ENCODE measurements around the gene ZP2.
"Not testable (repeated sequence)": the region's sequence is repeated elsewhere in the genome, so short reads cannot be mapped to it uniquely, and the experiment has no call there.

The ZP2 gene

GRCh38 chr16:21211486-21211885 is at the start of gene ZP2:
ZP2 (minus strand) TSS chr16:21211574; CDS start chr16:21211547, 27 bp downstream.
- no peak for DNase-seq

- DNase-seq, result no peak
These were observed 45.9 kb upstream of the ZP2 start for GRCh38 chr16:21257284-21257683.

- no peak for DNase-seq
These were observed 45.3 kb upstream of the ZP2 start for GRCh38 chr16:21256636-21257035.

- DNase-seq, result no peak
These were observed 42.1 kb upstream of the ZP2 start for GRCh38 chr16:21253470-21253869.

DNA sequence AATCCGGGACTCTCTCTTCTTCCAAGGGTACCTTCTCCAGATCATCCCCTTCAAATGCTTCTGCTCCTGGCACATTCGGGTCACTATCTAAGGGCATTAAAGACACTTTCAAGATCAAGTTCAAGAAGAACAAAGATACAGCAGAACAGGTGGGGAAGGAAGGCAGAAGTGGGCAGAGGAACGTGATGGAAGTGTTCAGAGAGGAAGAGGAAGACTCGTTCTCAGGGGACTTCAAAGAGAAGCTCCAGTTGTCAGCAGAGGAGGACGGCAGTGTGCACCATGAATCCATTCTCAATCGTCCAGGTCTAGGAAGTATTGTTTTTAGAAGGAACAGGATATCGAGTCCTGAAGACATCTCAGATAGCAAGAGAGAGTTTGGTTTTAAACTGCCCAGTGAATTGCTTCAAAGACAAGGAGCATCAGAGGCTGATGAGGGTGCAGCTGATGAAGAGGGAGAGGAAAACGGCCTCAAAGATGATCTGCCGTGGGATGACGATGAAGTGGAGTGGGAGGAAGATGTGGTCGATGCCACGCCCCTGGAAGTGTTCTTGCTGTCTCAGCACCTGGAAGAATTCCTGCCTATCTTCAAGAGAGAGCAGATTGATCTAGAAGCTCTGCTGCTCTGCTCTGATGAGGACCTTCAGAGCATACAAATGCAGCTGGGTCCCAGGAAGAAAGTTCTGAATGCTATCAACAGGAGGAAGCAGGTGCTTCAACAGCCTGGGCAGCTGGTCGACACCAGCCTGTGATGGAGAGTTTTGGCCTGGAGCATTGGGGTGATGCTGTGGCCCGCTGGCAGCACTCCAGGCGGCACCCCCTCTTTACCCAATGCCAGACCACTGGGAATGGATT is 38.9 kb upstream of the ZP2 start:
- DNase-seq, result no peak

DNA sequence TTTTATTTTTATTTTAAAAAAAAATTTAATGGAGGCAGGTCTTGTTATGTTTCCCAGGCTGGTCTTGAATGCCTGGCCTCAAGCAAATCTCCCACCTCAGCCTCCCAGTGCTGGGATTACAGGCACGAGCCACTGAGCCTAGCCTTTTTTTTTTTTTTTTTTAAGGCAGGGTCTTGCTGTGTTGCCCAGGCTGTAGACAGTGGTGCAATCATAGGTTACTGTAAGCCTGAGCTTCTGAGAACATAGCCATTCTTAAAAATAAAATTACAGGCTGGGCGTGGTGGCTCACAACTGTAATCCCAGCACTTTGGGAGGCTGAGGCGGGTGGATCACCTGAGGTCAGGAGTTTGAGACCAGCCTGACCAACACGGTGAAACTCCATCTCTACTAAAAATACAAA is 36.8 kb upstream of the ZP2 start:
- not testable (repeated sequence) for DNase-seq

- no peak for DNase-seq
These were observed 33.3 kb upstream of the ZP2 start for GRCh38 chr16:21244518-21245215.

DNA sequence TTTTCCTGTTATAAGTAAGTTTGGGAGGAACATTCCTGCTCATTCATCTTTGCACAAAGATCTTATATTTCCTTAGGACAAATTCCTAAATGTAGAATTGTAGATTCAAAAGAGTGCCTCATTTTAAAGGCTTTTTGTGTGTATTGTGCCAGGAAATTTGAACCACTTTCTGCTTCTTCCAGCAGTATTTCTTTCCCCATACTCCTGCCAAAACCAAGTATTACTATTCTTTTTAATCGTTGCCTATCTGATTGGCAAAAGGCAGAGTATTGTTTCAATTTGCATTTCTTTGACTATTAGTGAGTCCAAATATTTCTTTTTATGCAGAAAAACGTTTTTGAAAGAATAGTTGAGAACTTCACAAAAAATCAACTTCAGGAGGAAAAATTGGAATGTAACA is 31.4 kb upstream of the ZP2 start:
- DNase-seq, result no peak

DNA sequence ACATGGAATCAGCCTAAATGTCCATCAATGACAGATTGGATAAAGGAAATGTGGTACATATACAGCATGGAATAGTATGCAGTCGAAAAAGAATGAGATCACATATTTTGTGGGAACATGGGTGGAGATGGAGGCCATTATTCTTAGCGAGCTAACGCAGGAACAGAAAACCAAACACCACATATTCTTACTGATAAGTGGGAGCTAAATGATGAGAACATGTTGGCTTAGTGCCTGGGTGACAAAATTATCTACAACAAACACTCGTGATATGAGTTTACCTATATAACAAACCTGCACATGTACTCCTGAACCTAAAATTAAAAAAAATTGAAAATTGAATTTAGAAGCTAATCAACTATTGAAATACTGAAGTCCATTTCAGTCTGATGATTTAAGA is 28.3 kb upstream of the ZP2 start:
- peak; percentile 29 for DNase-seq

DNA sequence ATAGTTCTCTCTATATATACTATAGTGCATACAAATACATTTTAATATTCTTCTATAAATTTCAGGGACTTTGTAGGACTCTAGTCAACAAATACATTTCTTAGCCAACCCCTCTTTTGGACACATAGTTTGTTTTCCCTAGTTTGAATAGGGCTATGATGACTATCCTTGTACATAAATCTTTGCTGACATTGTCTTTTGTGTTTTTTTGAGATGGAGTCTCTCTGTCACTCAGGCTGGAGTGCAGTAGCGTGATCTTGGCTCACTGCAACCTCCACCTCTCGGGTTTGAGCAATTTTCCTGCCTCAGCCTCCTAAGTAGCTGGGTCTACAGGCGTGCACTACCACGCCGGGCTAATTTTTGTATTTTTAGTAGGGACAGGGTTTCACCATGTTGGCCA is 25.5 kb upstream of the ZP2 start:
- DNase-seq, result no peak

DNA sequence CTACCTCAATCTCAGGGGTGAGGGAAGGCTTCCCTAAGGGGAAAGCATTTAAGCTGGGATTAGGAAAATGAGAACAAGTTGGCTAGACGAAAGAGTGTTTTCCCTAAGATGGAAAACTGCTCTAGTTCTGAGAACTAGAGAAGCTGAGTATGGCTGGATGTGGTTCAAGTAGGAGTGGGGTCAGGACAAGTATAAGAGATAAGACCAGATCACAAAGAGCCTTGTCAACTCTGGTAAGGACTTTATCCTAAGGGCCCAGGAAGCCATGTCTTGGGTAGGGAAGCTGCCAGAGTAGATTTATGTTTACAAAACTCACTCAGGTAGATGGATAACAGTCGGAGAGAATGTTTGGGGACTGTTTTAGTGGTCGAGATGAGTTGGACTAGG is 23.8 kb upstream of the ZP2 start:
- peak; percentile 34 for DNase-seq

DNA sequence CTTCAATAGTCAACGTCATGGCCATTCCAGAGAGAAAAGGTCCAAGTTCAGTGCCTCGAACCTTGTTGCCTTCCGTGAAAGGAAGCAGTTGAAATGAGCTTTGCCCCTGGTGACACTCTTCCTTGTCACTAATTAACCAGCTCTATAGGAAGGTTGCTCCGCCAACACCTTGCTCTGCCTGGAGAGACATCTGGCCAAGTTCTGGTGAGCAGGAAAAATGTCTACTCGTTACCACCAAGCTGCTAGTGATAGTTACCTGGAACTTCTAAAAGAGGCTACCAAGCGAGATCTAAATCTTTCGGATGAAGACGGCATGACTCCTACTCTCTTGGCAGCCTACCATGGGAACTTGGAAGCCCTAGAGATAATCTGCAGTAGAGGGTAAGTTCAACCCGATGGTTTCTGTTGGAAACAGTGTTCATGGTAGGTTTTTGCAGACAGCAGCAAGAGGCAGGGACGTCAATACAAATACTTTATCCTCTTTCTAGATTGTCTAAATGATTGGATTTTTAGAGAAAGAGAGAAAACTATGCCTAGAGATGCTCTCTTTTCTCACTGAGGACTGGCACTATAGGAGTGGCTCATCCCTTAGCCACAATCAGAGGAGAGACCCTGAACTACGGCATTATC is 22.3 kb upstream of the ZP2 start, which contains the start of gene ANKS4B:
Gene ANKS4B (plus strand): TSS at position 179 of the 630 bp plus-strand sequence. CDS start 39 bp downstream, at position 218.
- DNase-seq, result no peak

DNA sequence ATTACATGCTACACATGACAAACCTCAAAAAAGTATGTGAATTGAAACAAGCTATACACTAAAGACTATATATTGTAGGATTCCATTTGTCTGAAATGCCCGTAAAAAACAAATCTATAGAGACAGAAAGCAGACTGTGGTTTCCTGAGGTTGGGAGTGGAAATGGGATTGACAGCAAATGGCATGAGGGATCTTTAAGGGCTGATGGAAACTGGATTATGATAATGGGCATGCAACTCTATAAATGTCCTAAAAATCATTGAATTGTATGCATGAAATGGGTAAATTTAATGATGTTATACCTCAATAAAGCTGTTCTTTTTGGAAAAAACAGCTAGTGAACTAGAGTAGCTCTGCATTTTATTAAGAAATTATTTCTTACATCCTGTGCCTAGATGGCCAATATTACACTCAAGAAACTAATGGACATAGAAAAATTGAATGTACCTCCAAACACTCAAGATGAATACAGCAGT is 21.7 kb upstream of the ZP2 start:
- DNase-seq, result no peak

DNA sequence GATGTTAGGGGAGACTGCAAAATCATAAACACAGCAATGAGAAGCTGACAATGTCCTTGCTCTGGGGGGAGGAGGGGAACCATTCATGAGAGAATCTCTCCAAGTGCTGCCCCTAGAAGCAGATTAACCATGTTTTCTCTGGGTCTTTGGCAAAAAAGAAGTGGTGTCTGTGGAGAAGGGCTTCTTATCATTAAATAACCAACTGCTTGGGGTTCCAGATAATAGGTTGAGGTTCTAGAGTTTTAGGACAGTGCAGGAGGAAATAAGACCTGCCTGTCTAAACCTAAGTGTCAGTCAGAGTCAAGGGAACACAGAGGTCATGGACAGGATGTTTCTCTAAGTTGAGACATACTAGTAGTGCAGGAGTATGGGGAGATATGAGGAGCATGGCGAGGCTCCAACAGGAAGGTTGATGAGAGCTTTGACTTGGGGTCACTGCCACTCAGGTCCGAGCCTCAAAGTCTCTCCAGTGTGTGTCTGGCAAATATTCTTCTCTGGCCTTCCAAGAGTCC is 17.0 kb upstream of the ZP2 start:
- DNase-seq, result peak; percentile 24

DNA sequence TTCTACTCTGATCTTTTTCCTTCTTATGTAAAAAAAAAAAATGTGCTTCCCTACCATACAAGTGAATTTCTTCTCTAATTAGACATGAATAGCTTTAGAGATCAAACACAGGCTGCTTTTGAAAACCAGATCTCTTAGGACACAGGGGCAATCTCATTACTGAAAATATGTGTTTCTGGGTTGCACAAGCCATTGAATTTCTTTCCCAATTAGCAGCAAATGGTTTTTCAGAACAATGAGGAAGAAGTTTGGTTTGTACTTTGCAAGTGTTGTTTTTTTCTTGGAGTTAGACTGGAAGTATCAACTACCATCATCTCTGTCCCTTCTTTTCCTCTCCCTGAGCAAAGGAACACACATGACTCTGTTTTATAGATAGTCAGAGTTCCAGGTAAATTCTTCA is 16.5 kb upstream of the ZP2 start:
- no peak for DNase-seq

DNA sequence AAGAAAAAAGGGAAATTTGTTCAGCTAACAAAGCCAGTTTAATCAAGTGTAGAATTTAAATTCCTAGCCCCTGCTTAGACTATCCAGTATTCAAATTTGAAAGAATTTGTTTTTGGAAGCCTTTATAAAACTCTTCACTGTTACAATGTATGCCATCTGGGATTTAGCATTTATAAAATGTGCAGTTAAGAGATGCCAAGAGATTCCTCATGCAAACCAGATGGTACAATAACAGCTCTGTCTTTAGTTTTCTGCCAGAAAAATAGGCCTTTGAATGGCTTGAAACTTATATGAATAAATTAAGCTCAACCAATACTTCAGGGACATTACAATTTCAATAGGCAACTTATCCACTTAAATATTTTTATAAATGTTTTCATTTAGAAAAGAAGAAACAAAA is 15.4 kb upstream of the ZP2 start:
- no peak for DNase-seq

DNA sequence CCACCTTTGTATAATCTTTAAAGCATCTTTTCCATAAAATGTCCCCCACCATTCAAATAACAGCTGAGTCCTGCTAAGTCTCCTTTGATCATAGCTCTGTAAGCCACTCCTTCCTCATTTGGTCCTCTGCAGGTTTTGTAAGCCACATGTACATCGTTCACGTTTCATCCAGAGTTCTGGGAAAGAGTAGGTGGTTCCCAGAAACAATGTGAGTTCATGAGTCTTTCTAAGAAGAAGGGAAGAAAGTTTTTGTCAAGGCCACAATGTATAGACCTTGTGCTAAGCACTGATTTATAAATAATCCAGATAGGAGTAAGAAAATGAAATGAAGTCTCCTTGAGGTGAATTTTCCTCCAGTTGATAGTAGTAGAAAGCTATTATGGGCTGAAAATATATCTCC is 13.4 kb upstream of the ZP2 start:
- peak; percentile 81 for DNase-seq

- DNase-seq, result no peak
These were observed 12.4 kb upstream of the ZP2 start for GRCh38 chr16:21223787-21224186.

GRCh38 chr16:21222495-21223337 is 11.3 kb upstream of the ZP2 start:
- DNase-seq, result no peak

DNA sequence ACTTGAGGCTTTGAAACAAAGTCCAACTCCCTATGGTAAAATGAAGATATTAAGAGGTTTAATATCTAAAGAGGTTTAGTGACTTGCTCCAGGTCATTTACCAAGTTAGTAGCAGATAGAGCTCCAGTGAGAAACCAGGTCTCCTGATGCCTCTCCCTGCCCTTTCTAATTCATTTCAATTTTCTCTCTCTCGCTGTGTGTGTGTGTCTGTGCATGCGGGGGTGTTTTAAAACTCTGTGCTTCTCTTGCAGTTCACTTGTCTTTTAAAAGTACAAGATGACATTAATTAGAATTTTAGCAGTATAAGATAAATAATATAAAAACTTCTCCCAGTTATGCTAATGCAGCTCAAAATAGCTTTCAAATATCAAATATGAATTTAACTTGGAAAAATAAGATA is 8.2 kb upstream of the ZP2 start:
- no peak for DNase-seq

DNA sequence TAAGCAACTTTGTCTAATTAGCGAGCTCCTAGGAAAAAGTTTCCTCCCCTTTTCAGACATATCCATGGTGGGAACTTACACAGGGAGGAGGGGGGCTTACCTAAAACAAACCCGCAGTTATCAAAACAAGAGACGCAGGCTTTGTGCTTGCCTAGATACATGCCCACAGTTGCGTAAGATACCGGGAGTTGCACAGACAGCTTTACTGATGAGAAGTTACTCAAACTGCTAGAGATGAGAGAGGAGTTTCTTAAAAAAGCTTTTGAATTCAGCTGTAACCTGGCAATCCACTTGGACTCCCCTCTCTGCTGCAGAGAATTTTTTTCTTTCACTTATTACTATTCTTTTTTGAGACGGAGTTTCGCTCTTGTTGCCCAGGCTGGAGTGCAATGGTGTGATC is 6.8 kb upstream of the ZP2 start:
- peak; percentile 60 for DNase-seq

- DNase-seq, result no peak
These were observed 5.7 kb upstream of the ZP2 start for GRCh38 chr16:21217121-21217520.

DNA sequence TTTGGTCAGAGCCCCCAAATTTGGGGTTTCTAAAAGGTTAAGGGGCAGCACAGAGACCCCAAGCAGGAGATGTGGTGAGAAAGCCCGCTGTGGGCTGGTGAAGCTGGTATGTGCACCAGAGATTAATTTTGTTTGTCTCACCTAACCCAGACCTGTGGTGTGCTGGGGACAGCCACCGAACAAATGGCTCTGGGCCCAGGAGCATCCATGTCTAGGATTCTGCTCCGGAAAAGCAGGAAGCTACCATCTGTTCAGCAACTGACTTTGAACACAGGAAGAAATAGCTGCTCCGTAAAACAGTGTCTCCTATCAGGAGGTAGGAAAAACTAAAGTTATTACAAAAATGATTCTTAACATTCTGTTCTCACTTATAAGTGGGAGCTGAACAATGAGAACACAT is 2.7 kb upstream of the ZP2 start:
- DNase-seq, result no peak

Measured in OCI-M1 (cell line).